HEK293 (cell line): ENCODE measurements around the gene EIF2B2.

Experiments
- CTCF ChIA-PET: fragments of 350-600 bp; formaldehyde crosslinking; extraction: SDS; loops from one replicate; lab custom pipeline; 2021; ENCODE audit warnings: antibody characterized with exemption; lab: Yijun Ruan, JAX
- POLR2A ChIA-PET: fragments of 300-600 bp; formaldehyde crosslinking; extraction: SDS; loops from one replicate; lab custom pipeline; 2020; ENCODE audit warnings: antibody characterized with exemption, inconsistent platforms; lab: Yijun Ruan, JAX
- H3K27ac ChIP-seq: fragments of 200-500 bp; sonication (Bioruptor generic); 2 replicates; pipeline ENCODE4 v1.5.1; 2014; ENCODE audit warnings: low read depth, low read length, control low read depth, inconsistent platforms; ENCODE audit errors: extremely low read depth
- H3K36me3 ChIP-seq, 2 experiments: fragments of 200-500 bp in 1 of 2; sonication (Bioruptor generic) in 1 of 2; 1 replicate in 1 of 2; 2 replicates in 1 of 2; pipeline ENCODE4 v1.5.1; 2014 to 2017; ENCODE audit warnings: inconsistent platforms in 2 of 2, low read length in 2 of 2; ENCODE audit not compliant: control insufficient read depth in 2 of 2, insufficient read depth in 1 of 2
- H3K4me1 ChIP-seq: fragments of 200-500 bp; sonication (Bioruptor generic); 2 replicates; pipeline ENCODE4 v1.5.1; 2014; ENCODE audit warnings: mild to moderate bottlenecking, low read length, inconsistent platforms; ENCODE audit not compliant: control insufficient read depth, insufficient read depth
- H3K4me3 ChIP-seq: 2 replicates; pipeline ENCODE4 v1.5.1; 2011; ENCODE audit warnings: low read depth, mild to moderate bottlenecking, control low read depth, low read length, moderate library complexity
- H3K9me3 ChIP-seq: fragments of 200-500 bp; sonication (Bioruptor generic); 2 replicates; pipeline ENCODE4 v1.5.1; 2014; ENCODE audit warnings: low read depth, low read length, inconsistent platforms; ENCODE audit not compliant: control insufficient read depth, insufficient read depth
- BCL11A ChIP-seq: fragments of 450-650 bp; formaldehyde crosslinking; IDR thresholded peaks from 2 replicates; pipeline ENCODE4 v1.5.1; 2016; ENCODE audit warnings: low read depth, missing biosample characterization, missing genetic modification characterization
- BCL11B ChIP-seq: fragments of 450-650 bp; formaldehyde crosslinking; IDR thresholded peaks from 2 replicates; pipeline ENCODE4 v1.5.1; 2016; ENCODE audit warnings: low read depth, missing biosample characterization, missing genetic modification characterization
- MYNN ChIP-seq: fragments of 450-650 bp; formaldehyde crosslinking; IDR thresholded peaks from 2 replicates; pipeline ENCODE4 v1.5.1; 2016; ENCODE audit warnings: missing biosample characterization, missing genetic modification characterization, borderline replicate concordance
- OSR2 ChIP-seq: fragments of 450-650 bp; formaldehyde crosslinking; IDR thresholded peaks from 2 replicates; pipeline ENCODE4 v1.5.1; 2016; ENCODE audit warnings: missing biosample characterization, missing genetic modification characterization
- PATZ1 ChIP-seq: fragments of 450-650 bp; formaldehyde crosslinking; IDR thresholded peaks from 2 replicates; pipeline ENCODE4 v1.5.1; 2016; ENCODE audit warnings: missing biosample characterization, missing genetic modification characterization
- SALL2 ChIP-seq: fragments of 450-650 bp; formaldehyde crosslinking; IDR thresholded peaks from 2 replicates; pipeline ENCODE4 v1.5.0; 2017; ENCODE audit warnings: missing biosample characterization, mild to moderate bottlenecking, missing genetic modification characterization, borderline replicate concordance
- SCRT1 ChIP-seq: fragments of 450-650 bp; formaldehyde crosslinking; IDR thresholded peaks from 2 replicates; pipeline ENCODE4 v1.5.1; 2016; ENCODE audit warnings: missing biosample characterization, missing genetic modification characterization, borderline replicate concordance
- SP2 ChIP-seq: fragments of 450-650 bp; formaldehyde crosslinking; IDR thresholded peaks from 2 replicates; pipeline ENCODE4 v1.5.1; 2016; ENCODE audit warnings: missing biosample characterization, missing genetic modification characterization
- ZBTB1 ChIP-seq: fragments of 450-650 bp; formaldehyde crosslinking; IDR thresholded peaks from 2 replicates; pipeline ENCODE4 v1.5.1; 2016; ENCODE audit warnings: missing biosample characterization, missing genetic modification characterization
- ZBTB21 ChIP-seq: fragments of 450-650 bp; formaldehyde crosslinking; IDR thresholded peaks from 2 replicates; pipeline ENCODE4 v1.5.1; 2017; ENCODE audit warnings: missing biosample characterization, missing genetic modification characterization
- ZNF155 ChIP-seq: fragments of 450-650 bp; formaldehyde crosslinking; IDR thresholded peaks from 2 replicates; pipeline ENCODE4 v1.5.1; 2016; ENCODE audit warnings: missing biosample characterization, missing genetic modification characterization
- ZNF175 ChIP-seq: fragments of 450-650 bp; formaldehyde crosslinking; IDR thresholded peaks from 2 replicates; pipeline ENCODE4 v1.5.1; 2016; ENCODE audit warnings: missing biosample characterization, missing genetic modification characterization
- ZNF18 ChIP-seq: fragments of 450-650 bp; formaldehyde crosslinking; IDR thresholded peaks from 2 replicates; pipeline ENCODE4 v1.5.1; 2016; ENCODE audit warnings: missing biosample characterization, missing genetic modification characterization
- ZNF341 ChIP-seq: fragments of 450-650 bp; formaldehyde crosslinking; IDR thresholded peaks from 2 replicates; pipeline ENCODE4; 2016; ENCODE audit warnings: low read depth, missing biosample characterization, missing genetic modification characterization
- ZNF398 ChIP-seq: fragments of 450-650 bp; formaldehyde crosslinking; IDR thresholded peaks from 2 replicates; pipeline ENCODE4 v1.5.1; 2017; ENCODE audit warnings: missing biosample characterization, missing genetic modification characterization
- ZNF488 ChIP-seq: fragments of 450-650 bp; formaldehyde crosslinking; IDR thresholded peaks from 2 replicates; pipeline ENCODE4 v1.5.1; 2016; ENCODE audit warnings: missing biosample characterization, missing genetic modification characterization
- ZNF529 ChIP-seq: fragments of 450-650 bp; formaldehyde crosslinking; IDR thresholded peaks from 2 replicates; pipeline ENCODE4 v1.5.1; 2017; ENCODE audit warnings: missing genetic modification characterization, missing biosample characterization; ENCODE audit not compliant: insufficient replicate concordance
- ZNF561 ChIP-seq: fragments of 450-650 bp; IDR thresholded peaks from 2 replicates; pipeline ENCODE4 v1.5.1; 2018; ENCODE audit warnings: missing biosample characterization, missing genetic modification characterization, borderline replicate concordance
- ZNF660 ChIP-seq: fragments of 450-650 bp; IDR thresholded peaks from 2 replicates; pipeline ENCODE4 v1.5.1; 2018; ENCODE audit warnings: missing biosample characterization, mild to moderate bottlenecking, missing genetic modification characterization
- ZNF76 ChIP-seq: fragments of 450-650 bp; formaldehyde crosslinking; IDR thresholded peaks from 2 replicates; pipeline ENCODE4; 2016; ENCODE audit warnings: low read depth, missing biosample characterization, missing genetic modification characterization, borderline replicate concordance
- ZNF830 ChIP-seq: fragments of 450-650 bp; IDR thresholded peaks from 2 replicates; pipeline ENCODE4 v1.5.0; 2018; ENCODE audit warnings: missing biosample characterization, missing genetic modification characterization, low read depth, mild to moderate bottlenecking, moderate library complexity
- ZSCAN5A ChIP-seq: fragments of 450-650 bp; formaldehyde crosslinking; IDR thresholded peaks from 2 replicates; pipeline ENCODE4 v1.5.1; 2016; ENCODE audit warnings: missing biosample characterization, missing genetic modification characterization

EIF2B2 gene

GRCh38 chr14:74954232-74954946, 48.3 kb upstream of the EIF2B2 start (continued):
- TF ChIP-seq ZNF18 (tag by site-specific recombination) (peak; percentile 54; the same call in 1 of the 2 replicates), BCL11A (no peak), ZBTB1 (tag by site-specific recombination) (no peak), SCRT1 (tag by site-specific recombination) (no peak), ZNF830 (tag by site-specific recombination) (no peak), ZNF488 (tag by site-specific recombination) (no peak), ZSCAN5A (tag by site-specific recombination) (no peak), ZNF561 (tag by site-specific recombination) (peak; percentile 77; the same call in 1 of the 2 replicates), ZNF660 (no peak), OSR2 (no peak; the same call in 1 of the 2 replicates), SALL2 (tag by site-specific recombination) (no peak), BCL11B (tag by site-specific recombination) (no peak), ZNF76 (tag by site-specific recombination) (no peak), ZBTB21 (no peak), ZNF155 (tag by site-specific recombination) (no peak), ZNF529 (tag by site-specific recombination) (no peak), MYNN (tag by site-specific recombination) (no peak), ZNF175 (no peak)

- Histone ChIP-seq H3K4me1 (peaks cover 24% of the 10 kb centered on the region), H3K36me3 (peaks cover 0 to 29% of the 10 kb centered on the region in 2 experiments; a peak in 1 of 3 replicates), H3K9me3 (no peaks in the 10 kb centered on the region), H3K4me3 (peak overlapping the region; percentile 29), H3K27ac (no peak overlapping the region; the same call in 1 of the 2 replicates)
- TF ChIP-seq PATZ1 (tag by site-specific recombination) (peak; percentile 71), ZNF398 (peak; percentile 82), ZNF341 (tag by site-specific recombination) (peak; percentile 65), SP2 (tag by site-specific recombination) (no peak)
- ChIA-PET CTCF (interaction anchor here (1.0 to 3.0 kb wide), 4 partner anchors 9 to 134 kb away, joined by 4 to 15 read pairs (median 8); no protein-coding TSS in a partner anchor), POLR2A (interaction anchor here (1.0 to 1.6 kb wide), 6 partner anchors 10 to 114 kb away, joined by 3 to 6 read pairs (median 4); partner anchors contain the start of genes ACYP1, EIF2B2 and ZC2HC1C)
These were observed 47.8 kb upstream of the EIF2B2 start for GRCh38 chr14:74954947-74955228.
